D721Med (cell line): ENCODE data around the gene TMEM132E.

Source experiments
- DNase-seq: peaks from one replicate; pipeline ENCODE4 v3.0.0; 2011; ENCODE audit warnings: low spot score; ENCODE audit not compliant: insufficient read length
- FAIRE-seq: peaks from 2 replicates; lab custom pipeline; 2011; peaks lifted over from hg19 to GRCh38; lab: Jason Lieb, UNC
- CTCF ChIP-seq: IDR thresholded peaks from 2 replicates; pipeline ENCODE4 v1.5.1; 2012; ENCODE audit warnings: mild to moderate bottlenecking, control low read depth; ENCODE audit not compliant: insufficient read depth; ENCODE audit errors: missing control alignments

The TMEM132E gene

DNA sequence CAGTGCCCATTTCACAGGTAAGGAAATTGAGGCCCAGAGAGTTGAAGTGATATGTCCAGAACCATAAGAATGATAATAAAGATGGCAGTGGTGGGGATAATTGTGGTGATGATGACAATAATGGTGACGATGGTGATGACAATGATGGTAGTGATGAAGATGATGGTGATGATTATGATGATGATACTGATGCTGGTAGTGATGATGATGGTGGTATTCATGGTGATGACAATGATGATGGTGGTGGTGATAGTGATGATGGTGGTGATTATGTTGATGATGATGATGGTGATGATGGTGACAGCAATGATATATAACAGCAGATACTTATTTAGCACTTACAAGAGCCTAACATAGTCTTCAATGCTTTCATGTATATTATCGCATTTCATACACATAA, 18.1 kb upstream of the TMEM132E start:
- DNase-seq (no peak), FAIRE-seq (no peak)
- TF ChIP-seq CTCF: no peak

- peak; percentile 18 for TF ChIP-seq CTCF
- DNase-seq (no peak), FAIRE-seq (no peak)
These were observed 17.0 kb upstream of the TMEM132E start for GRCh38 chr17:34562387-34562786.

DNA sequence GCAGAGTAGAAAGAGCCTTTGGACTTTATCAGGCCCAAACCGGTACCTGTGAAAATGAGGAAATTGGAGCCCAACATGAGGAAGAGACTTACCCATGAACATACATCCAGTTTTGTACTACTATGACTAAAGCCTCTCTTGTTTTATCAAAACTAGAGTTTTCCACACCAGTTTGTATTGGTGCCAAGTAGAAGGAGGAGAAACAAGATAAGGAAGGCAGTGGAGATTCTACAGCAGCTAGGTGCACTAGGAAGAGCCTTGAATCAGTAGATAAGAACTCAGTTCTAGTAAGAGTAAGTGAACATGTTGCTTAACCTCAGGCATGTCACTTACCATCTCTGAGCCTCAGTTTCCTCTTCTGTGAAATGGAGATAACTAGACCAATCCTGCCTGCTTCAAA, 13.7 kb upstream of the TMEM132E start:
- no peak for TF ChIP-seq CTCF
- DNase-seq: no peak
- no peak for FAIRE-seq

DNA sequence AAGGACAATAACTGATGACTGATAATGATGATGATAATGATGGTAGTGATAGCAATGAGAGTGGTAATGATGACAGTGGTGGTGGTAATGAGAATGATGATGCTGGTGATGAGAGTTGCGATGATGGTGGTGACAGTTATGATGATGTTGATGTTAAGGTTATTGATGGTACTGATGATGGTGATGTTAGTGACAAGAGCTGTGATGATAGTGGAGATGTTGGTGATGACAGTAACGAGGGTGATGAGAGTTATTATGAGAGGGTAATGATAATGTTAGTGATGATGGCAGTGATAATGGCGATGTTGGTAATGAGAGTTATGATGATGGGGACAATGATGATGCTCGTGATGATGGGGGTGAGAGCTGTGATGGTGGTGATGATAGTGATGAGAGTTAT, 13.2 kb upstream of the TMEM132E start:
- FAIRE-seq (no peak), DNase-seq (no peak)
- no peak for TF ChIP-seq CTCF

- FAIRE-seq (no peak), DNase-seq (no peak)
- no peak for TF ChIP-seq CTCF
These were observed 12.5 kb upstream of the TMEM132E start for GRCh38 chr17:34566873-34567272.

- no peak for DNase-seq
- no peak for FAIRE-seq
- no peak for TF ChIP-seq CTCF
These were observed 11.5 kb upstream of the TMEM132E start for GRCh38 chr17:34567691-34568465.

DNA sequence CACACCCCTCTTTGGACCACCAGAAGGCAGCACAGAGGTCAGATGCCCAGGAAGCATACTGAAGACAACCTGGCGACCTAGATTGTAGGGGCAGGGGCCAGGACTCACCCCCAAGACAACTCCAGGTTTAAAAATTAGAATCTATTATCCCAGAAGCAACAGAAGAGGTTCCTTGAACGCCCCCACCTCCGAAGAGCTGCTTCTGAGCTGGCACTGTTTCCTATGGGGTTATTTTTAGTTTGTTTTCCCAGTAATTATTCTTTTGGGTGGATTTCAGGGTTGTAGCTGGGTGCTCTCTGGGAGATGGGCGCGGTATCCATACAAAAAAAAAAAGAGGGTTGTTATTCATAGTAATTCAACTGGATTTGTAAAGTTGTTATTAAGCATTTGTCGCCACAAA, 10.4 kb upstream of the TMEM132E start:
- no peak for FAIRE-seq
- DNase-seq: no peak
- TF ChIP-seq CTCF: no peak
